GM10847 (cell line): ENCODE data around the gene CCNI.

ENCODE experiments used
- POLR2A ChIP-seq: IDR thresholded peaks from 2 replicates; pipeline ENCODE4 v1.6.1; 2011; ENCODE audit not compliant: insufficient read length; ENCODE audit errors: extremely low read depth

Gene CCNI

GRCh38 chr4:77052352-77052751, 23.4 kb downstream of the CCNI start:
- TF ChIP-seq POLR2A, result no peak

- TF ChIP-seq POLR2A, result no peak
Measured at GRCh38 chr4:77050962-77051361, 24.8 kb downstream of the CCNI start.

DNA sequence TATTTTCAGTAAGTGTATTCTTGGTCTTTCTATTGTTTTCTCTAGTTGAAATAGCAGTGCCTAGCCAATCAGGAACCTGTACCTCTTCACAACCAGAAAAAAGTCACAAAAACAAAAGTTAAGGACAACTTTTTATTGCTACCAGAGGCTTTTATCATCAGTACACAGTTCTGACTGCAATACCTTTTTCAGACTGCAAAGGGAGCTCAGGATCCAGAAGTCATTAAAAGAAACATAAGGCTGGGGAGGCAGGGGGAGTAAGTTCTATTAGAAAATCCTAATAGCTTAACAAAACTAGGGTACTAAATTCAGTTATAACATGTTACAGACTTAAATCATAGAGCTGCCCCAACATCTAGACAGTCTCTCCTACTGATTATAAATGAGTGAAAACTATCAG, 28.8 kb downstream of the CCNI start:
- no peak for TF ChIP-seq POLR2A

DNA sequence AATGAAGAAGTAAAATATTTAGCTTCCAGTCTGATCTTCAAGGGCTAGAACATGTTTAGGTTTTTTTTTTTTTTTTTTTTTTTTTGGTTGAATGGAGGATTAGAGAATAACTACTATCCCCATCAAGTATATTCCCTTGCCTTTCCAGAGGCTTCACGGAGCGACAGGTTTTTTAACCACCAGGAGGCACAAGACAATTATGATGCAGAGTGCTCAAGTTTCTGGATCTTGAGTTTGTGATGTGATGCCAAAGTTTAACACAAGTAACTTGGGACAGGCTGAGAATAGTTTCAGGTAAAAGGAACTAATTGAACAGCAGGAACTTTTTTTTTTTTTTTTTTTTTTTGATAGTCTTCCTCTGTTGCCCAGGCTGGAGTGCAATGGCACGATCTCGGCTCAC, 30.3 kb downstream of the CCNI start:
- no peak for TF ChIP-seq POLR2A

DNA sequence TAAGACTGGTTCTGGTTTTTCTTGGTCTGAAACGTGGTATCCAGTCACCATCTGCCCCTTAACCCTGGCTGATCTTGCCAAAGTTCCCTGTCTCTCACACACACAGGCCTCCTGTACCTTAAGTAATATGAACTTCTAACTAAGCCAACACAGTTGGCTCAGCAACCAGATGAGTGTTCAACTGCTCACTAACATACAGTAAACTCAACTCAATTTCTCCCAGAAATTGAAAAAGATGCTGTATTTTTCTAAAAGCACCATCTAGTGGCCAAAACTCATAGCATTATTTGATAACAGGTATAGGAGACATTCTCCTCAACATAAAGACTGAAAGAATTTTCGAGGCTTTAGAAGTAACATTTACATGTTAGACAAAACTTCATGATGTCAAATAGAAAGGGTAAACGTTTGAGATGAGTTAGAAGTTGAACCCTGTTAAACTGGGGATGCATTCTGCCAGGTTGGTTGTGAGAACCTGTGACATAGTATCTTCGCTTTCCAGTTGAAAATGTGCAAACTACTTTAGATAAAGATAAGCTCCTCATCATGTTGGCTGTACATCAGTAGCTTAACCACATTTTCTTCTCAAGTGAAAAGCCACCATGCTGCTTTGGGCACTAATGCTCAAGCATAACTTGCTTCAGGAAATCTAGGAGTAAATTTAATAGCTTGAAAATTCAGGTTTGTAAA, 31.2 kb downstream of the CCNI start:
- no peak for TF ChIP-seq POLR2A

DNA sequence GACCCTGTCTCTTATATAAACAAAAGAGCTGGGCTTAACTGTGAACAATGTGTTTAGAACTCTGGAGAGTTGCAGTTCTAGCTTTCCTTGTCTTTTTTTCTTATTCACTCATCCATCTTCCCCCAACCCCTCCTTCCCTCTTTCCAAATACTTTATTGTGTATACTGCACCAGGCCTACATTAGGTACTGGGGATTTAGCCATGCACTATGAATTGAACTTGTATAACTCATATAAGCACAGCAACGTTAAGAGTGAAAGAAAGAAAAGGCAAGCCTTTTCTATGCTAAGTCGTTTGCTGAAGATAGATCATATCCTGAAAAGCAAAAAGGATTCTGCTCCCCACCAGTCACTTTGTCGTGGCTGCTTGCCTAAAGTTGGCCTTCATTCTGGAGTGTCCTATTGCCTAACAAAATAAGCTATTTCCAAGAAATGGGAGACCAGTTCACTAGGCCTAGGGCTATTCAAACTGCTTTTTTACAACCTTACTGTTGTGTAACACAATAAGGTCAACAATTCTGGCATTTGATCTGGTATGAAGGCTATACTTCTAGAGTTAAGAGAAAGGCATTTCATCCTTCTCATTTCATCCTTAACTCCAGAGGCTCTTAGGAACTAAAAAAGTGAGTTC, 32.2 kb downstream of the CCNI start:
- no peak for TF ChIP-seq POLR2A

GRCh38 chr4:77040854-77041725, 34.7 kb downstream of the CCNI start:
- TF ChIP-seq POLR2A, result no peak

- no peak for TF ChIP-seq POLR2A
Measured at GRCh38 chr4:77040270-77040669, 35.5 kb downstream of the CCNI start.

DNA sequence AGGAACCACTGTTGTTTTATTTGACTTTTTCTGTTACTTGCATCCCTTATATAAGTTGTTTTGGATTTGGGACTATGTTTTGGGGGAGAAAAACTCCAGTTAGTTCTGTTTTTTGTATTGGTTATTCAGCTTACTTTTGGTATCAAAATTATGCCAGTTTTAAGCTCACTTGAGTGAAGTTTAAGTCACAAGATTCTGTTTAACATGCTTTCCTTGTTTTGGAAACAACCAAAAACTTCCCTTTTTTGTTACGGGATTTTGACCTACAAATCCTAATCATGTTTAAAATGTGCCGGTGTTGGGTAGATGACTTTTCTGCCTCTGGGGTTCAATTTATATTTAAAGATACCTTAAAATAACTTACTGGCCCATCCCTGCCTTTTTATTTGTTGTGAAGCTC, 36.0 kb downstream of the CCNI start:
- TF ChIP-seq POLR2A, result no peak

GRCh38 chr4:77037736-77038135, 38.1 kb downstream of the CCNI start:
- TF ChIP-seq POLR2A, result no peak

GRCh38 chr4:77036206-77036605, 39.6 kb downstream of the CCNI start:
- TF ChIP-seq POLR2A, result no peak

- no peak for TF ChIP-seq POLR2A
Measured at GRCh38 chr4:77035153-77035552, 40.6 kb downstream of the CCNI start.

- no peak for TF ChIP-seq POLR2A
Measured at GRCh38 chr4:77031544-77031943, 44.2 kb downstream of the CCNI start.

DNA sequence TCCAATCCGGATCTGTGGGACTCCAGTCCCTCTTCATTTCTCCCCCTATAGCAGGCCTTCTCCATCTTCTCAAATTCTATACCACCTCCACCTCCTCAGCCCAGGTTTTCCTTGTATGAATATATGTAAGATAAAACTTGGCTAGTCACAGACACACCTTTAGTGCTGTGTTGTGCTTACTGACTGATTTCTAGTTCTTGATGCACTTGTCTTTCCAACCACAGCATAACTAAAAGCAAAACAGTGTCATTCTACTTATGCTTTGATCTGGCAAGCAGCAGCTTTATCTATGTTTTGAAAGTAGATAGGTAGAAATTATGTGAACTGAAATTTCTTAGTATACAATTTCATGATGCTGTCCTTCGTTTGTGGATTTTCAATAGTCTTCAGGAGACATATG, 47.5 kb downstream of the CCNI start:
- TF ChIP-seq POLR2A, result no peak

DNA sequence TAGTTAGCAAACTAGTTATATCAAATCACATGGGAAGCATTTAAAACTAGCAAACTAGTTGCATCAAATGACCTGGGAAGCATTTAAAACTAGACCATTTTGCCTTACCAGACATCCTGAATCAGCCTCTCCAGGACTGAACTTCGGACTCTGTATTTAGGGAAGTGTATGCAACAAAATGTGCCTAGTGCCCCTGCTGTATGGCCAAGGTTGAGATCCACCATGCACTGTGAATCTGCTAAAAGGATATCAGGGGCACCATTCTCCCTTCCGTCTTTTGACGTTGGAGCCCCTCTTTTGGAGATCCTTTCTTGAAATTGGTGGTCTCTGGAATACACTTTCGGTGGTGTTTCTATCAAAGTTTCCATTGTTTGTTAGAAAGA, 49.5 kb downstream of the CCNI start:
- TF ChIP-seq POLR2A, result no peak

- no peak for TF ChIP-seq POLR2A
Measured at GRCh38 chr4:77025643-77026321, 50.0 kb downstream of the CCNI start.

GRCh38 chr4:77023920-77024319, 51.9 kb downstream of the CCNI start:
- no peak for TF ChIP-seq POLR2A
